Central memory CD8-positive, alpha-beta T cell (primary cell): Measurements from ENCODE around the gene BDKRB2.

ENCODE experiments used
- ATAC-seq: fragments of 150-1000 bp; cut with Tn5 transposase; replicated peaks from 2 replicates; pipeline ENCODE4 v1.10.0; 2022; ENCODE audit warnings: mild to moderate bottlenecking, moderate FRiP score, moderate number of reproducible peaks; ENCODE audit not compliant: poor library complexity, severe bottlenecking; ENCODE audit errors: extremely low read depth
- DNase-seq, 2 donors: peaks; one replicate each; pipeline ENCODE4 v3.0.0; 2021; ENCODE audit warnings: low spot score in 2 of 2
- H3K27ac Mint-ChIP-seq: one replicate; pipeline ENCODE4 v1.8.0; 2022; ENCODE audit warnings: low read depth, mild to moderate bottlenecking, moderate library complexity, mixed read lengths
- H3K27me3 Mint-ChIP-seq: one replicate; pipeline ENCODE4 v1.8.0; 2022; ENCODE audit warnings: mixed read lengths
- H3K36me3 Mint-ChIP-seq: one replicate; pipeline ENCODE4 v1.8.0; 2022; ENCODE audit warnings: mild to moderate bottlenecking, moderate library complexity, mixed read lengths; ENCODE audit not compliant: insufficient read depth
- H3K4me1 Mint-ChIP-seq: one replicate; pipeline ENCODE4 v1.8.0; 2022; ENCODE audit warnings: mixed read lengths
- H3K4me3 Mint-ChIP-seq: one replicate; pipeline ENCODE4 v1.8.0; 2022; ENCODE audit warnings: mild to moderate bottlenecking, moderate library complexity, mixed read lengths
- H3K9me3 Mint-ChIP-seq: one replicate; pipeline ENCODE4 v1.8.0; 2022; ENCODE audit warnings: mixed read lengths

Gene BDKRB2

DNA sequence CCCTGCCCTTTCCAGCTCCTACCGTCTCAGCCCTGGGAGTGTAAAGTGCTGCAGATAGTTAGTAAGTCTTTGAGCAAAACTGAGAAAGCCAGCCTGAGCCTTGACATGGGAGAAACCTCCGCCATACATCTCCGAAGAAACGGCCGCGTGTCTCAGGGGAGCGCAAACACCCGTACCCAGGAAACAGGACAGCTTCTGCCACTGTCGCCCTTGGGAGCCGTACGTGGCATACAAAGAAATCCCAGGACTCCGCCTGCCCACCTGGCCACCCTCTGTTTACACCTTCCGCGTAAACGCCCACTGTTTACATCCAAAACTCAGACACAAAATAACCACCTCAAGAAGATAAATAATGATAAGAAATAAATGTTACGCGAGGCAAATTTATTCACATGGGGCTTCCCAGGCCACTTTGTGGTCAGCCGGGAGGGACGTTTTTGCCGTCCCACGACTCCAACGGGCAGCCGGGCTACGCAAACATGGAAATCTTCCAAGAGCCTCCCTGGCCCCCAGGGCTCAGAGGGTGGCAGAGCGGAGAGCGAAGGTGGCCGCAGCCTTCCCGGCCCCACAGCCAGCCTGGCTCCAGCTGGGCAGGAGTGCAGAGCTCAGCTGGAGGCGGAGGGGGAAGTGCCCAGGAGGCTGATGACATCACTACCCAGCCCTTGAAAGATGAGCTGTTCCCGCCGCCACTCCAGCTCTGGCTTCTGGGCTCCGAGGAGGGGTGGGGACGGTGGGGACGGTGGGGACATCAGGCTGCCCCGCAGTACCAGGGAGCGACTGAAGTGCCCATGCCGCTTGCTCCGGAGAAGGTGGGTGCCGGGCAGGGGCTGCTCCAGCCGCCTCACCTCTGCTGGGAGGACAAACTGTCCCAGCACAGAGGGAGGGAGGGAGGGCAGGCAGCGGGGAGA, at the start of gene BDKRB2:
TSS of gene BDKRB2 (plus strand) at position 689 of the 908 bp plus-strand sequence. CDS start 32,269 bp downstream, outside the sequence.
- Mint-ChIP-seq H3K36me3 (peaks cover 1% of the 10 kb centered on the region), H3K27ac (no peak within 1 kb of the TSS), H3K27me3 (peaks cover 78% of the 10 kb centered on the region), H3K9me3 (no peaks in the 10 kb centered on the region), H3K4me1 (no peaks in the 10 kb centered on the region), H3K4me3 (no peak within 1 kb of the TSS)
- ATAC-seq (no peak), DNase-seq (no peak)

- DNase-seq = no peak
- Mint-ChIP-seq H3K9me3 (no peaks in the 10 kb centered on the region), H3K27me3 (peaks cover 47% of the 10 kb centered on the region), H3K4me1 (no peaks in the 10 kb centered on the region), H3K27ac (no peak overlapping the region), H3K4me3 (no peak overlapping the region), H3K36me3 (no peaks in the 10 kb centered on the region)
- ATAC-seq = no peak
Observed at GRCh38 chr14:96154900-96155299, 49.7 kb upstream of the BDKRB2 start.

- no peak for ATAC-seq
- Mint-ChIP-seq H3K36me3 (no peaks in the 10 kb centered on the region), H3K9me3 (no peaks in the 10 kb centered on the region), H3K27ac (no peak overlapping the region), H3K27me3 (peaks cover 28% of the 10 kb centered on the region), H3K4me3 (no peak overlapping the region), H3K4me1 (no peaks in the 10 kb centered on the region)
- DNase-seq = no peak
Observed at GRCh38 chr14:96156804-96157760, 47.6 kb upstream of the BDKRB2 start.

DNA sequence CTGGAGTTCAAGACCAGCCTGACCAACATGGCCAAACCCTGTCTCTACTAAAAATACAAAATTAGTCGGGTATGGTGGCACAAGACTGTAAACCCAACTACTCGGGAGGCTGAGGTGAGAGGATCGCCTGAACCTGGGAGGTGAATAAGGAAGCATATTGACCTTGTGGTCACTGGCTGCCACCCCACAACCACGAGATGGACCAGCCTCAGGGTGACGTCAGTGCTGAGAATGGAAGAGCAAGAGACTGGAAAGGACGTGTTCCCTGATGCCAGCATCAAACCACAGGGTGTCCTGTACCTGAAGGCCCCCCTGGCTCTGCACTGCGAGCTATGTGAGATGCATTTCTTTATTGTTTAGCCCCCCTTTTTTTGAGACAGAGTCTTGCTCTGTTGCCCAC, 45.9 kb upstream of the BDKRB2 start:
- no peaks in the 10 kb centered on the region for H3K36me3 Mint-ChIP-seq
- H3K4me1 Mint-ChIP-seq = no peaks in the 10 kb centered on the region
- ATAC-seq (no peak), DNase-seq (no peak)
- peaks cover 32% of the 10 kb centered on the region for H3K27me3 Mint-ChIP-seq
- H3K27ac Mint-ChIP-seq = no peak overlapping the region
- no peak overlapping the region for H3K4me3 Mint-ChIP-seq
- H3K9me3 Mint-ChIP-seq = no peaks in the 10 kb centered on the region

- ATAC-seq (no peak), DNase-seq (no peak)
- no peak overlapping the region for H3K27ac Mint-ChIP-seq
- H3K9me3 Mint-ChIP-seq = no peaks in the 10 kb centered on the region
- H3K36me3 Mint-ChIP-seq = no peaks in the 10 kb centered on the region
- H3K27me3 Mint-ChIP-seq = peaks cover 19% of the 10 kb centered on the region
- no peaks in the 10 kb centered on the region for H3K4me1 Mint-ChIP-seq
- no peak overlapping the region for H3K4me3 Mint-ChIP-seq
Observed at GRCh38 chr14:96160076-96160912, 44.3 kb upstream of the BDKRB2 start.

GRCh38 chr14:96160913-96161310, 43.7 kb upstream of the BDKRB2 start:
- Mint-ChIP-seq H3K9me3 (no peaks in the 10 kb centered on the region), H3K4me1 (no peaks in the 10 kb centered on the region)

DNA sequence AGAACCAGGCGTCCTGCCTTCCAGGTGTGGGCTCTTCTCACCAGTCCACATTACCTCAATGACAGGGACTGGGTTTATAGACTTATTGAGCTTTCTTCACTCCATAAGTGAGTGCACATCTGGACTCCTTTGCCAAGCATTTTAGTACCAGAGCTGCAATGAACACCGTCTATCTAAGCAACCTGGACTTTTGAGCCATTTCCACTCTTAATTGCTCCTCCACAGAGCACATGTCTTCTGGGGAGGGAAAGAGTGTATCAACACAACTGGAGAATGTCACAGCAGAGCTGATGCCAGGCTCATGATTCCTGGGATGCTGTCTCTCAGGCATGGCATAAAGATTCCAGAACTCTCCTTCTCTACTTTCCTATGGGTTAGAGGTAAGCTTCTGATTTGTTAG, 43.0 kb upstream of the BDKRB2 start:
- ATAC-seq (no peak), DNase-seq (no peak)
- no peaks in the 10 kb centered on the region for H3K9me3 Mint-ChIP-seq
- H3K4me1 Mint-ChIP-seq = no peaks in the 10 kb centered on the region
- H3K27ac Mint-ChIP-seq = no peak overlapping the region
- peaks cover 28% of the 10 kb centered on the region for H3K27me3 Mint-ChIP-seq
- no peaks in the 10 kb centered on the region for H3K36me3 Mint-ChIP-seq
- no peak overlapping the region for H3K4me3 Mint-ChIP-seq

More at GRCh38 chr14:96160913-96161310, 43.7 kb upstream of the BDKRB2 start:
- Mint-ChIP-seq H3K27me3 (peaks cover 21% of the 10 kb centered on the region), H3K36me3 (no peaks in the 10 kb centered on the region), H3K4me3 (no peak overlapping the region), H3K27ac (no peak overlapping the region)
- ATAC-seq = no peak
- no peak for DNase-seq

DNA sequence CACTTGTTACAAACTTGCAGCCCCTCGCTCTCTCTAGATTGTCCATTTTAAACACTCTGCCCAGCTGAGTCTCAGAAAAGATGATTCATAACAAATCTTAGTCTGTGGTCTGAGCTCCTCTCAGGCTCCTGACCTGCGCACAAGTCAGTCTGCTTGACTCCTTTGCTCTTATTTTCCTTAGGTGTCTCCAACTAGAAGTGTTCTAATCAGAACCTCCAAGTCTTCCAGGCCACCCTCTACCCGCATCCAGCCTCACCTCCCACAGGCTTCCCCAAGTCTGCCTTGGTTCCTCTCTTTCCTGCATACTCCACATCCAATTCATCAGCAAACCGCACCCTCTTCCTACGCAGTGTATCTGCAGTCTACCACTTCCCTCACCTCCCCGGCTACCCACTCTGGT, 42.4 kb upstream of the BDKRB2 start:
- Mint-ChIP-seq H3K4me1 (no peaks in the 10 kb centered on the region), H3K27ac (no peak overlapping the region), H3K27me3 (peaks cover 29% of the 10 kb centered on the region), H3K9me3 (no peaks in the 10 kb centered on the region), H3K4me3 (no peak overlapping the region), H3K36me3 (no peaks in the 10 kb centered on the region)
- no peak for DNase-seq
- ATAC-seq = no peak

- no peak for DNase-seq
- H3K36me3 Mint-ChIP-seq = no peaks in the 10 kb centered on the region
- H3K27me3 Mint-ChIP-seq = peaks cover 28% of the 10 kb centered on the region
- no peaks in the 10 kb centered on the region for H3K9me3 Mint-ChIP-seq
- H3K4me1 Mint-ChIP-seq = no peaks in the 10 kb centered on the region
- no peak for ATAC-seq
- H3K27ac Mint-ChIP-seq = no peak overlapping the region
- no peak overlapping the region for H3K4me3 Mint-ChIP-seq
Observed at GRCh38 chr14:96162741-96163140, 41.9 kb upstream of the BDKRB2 start.

GRCh38 chr14:96164861-96165490, 39.7 kb upstream of the BDKRB2 start:
- no peak for ATAC-seq
- peaks cover 20% of the 10 kb centered on the region for H3K27me3 Mint-ChIP-seq
- no peak overlapping the region for H3K27ac Mint-ChIP-seq
- H3K9me3 Mint-ChIP-seq = no peaks in the 10 kb centered on the region
- no peak overlapping the region for H3K4me3 Mint-ChIP-seq
- no peak for DNase-seq
- H3K36me3 Mint-ChIP-seq = no peaks in the 10 kb centered on the region
- no peaks in the 10 kb centered on the region for H3K4me1 Mint-ChIP-seq

DNA sequence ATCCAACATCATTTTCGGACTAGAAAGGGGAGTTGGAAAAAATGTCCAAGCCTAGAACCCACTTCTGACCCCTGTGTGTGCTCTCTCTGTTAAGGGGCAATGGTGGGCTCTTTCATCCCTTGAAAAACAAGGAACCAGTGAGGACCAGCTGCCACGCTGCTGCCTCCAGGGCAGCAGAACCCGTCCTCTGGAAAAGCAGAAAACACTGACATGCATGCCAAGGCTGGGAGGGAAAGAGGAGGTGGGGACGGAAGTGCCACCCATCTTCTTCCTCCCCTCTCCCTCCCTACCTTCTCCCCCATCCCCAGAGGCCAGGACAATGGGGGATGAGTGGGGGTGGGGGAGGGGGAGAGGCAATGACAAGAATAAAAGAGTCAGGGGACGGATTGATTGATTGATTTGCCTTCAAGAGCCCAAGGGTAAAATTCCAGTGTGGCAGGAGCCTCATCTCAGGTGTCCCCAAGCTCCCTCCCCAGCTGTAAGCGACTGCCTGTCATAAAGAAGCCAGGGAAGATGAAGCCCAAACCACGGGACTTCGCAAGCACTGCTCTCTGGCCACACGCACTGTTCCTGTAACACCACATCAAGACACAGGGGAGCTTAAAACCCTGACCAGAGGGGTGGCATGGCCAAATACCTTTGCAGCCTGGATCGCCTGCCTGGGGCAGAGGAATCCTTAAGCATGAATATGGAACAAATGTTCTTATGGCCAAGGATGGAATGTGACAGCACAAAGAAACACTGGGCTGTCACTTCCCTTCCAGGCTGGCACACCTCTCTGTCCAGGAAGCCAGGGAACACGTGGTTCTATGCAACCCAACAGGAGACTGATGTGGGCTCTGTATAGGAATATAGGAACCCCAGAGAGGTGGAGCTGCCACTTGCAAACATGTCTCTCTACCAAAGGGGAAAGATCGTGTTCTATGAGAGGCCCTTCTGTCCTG, 38.9 kb upstream of the BDKRB2 start:
- Mint-ChIP-seq H3K4me3 (no peak overlapping the region), H3K36me3 (no peaks in the 10 kb centered on the region), H3K27ac (no peak overlapping the region), H3K9me3 (no peaks in the 10 kb centered on the region), H3K4me1 (no peaks in the 10 kb centered on the region), H3K27me3 (peaks cover 21% of the 10 kb centered on the region)
- DNase-seq (no peak), ATAC-seq (no peak)
